ENCODE measurements around the gene KDM5A.

DNA sequence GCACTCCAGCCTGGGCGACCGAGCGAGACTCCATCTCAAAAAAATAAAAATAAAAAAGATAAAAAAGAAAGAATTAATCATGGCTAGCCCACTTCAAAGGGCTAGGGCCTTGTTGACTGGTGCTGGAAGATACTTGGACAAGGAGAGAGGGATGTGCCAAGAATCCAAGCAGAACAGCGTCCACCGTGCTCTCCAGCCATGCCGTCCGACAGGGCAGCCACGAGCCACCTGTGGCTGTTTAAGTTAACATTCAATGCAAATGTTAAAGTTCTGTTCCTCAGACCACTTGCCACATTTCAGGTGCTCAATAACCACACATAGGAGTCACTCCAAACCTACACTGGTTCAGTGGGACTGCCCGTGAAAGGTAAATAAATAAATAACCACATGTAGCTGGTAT, 147.9 kb downstream of the KDM5A start:
- no peak for TF ChIP-seq EZH2 (IDR thresholded peaks at IDR 0.05; ENCODE audit: borderline replicate concordance, low read length)
- TF ChIP-seq, protein P1, sequence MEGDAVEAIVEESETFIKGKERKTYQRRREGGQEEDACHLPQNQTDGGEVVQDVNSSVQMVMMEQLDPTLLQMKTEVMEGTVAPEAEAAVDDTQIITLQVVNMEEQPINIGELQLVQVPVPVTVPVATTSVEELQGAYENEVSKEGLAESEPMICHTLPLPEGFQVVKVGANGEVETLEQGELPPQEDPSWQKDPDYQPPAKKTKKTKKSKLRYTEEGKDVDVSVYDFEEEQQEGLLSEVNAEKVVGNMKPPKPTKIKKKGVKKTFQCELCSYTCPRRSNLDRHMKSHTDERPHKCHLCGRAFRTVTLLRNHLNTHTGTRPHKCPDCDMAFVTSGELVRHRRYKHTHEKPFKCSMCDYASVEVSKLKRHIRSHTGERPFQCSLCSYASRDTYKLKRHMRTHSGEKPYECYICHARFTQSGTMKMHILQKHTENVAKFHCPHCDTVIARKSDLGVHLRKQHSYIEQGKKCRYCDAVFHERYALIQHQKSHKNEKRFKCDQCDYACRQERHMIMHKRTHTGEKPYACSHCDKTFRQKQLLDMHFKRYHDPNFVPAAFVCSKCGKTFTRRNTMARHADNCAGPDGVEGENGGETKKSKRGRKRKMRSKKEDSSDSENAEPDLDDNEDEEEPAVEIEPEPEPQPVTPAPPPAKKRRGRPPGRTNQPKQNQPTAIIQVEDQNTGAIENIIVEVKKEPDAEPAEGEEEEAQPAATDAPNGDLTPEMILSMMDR (IDR thresholded peaks at IDR 0.05; ENCODE audit: low read length): no peak
